ENCODE results near the gene HAGHL.

The HAGHL gene

DNA sequence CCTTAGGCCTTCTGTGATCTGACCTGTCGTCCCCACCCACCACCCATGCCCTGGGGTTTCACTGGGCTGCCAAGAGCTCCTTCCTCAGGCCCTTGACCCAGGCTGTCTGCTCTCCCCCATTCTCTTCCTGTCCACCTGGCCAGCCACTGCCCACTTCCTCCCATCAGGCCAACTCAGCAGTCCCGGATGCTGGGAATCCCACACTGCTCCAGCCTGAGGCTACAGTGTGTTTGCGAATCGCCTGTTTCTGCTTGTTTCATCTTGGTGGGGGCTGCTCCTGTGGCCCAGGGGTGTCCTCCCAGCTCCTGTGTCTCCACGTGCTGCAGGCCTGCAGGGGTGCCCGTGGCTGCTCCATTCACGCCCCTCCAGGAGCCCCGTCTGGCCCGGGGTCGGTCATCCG is 12.8 kb upstream of the HAGHL start:
- Histone ChIP-seq H3K36me3 (ENCODE audit: insufficient read depth, low read length) (no peaks in the 10 kb centered on the region), H3K9ac (ENCODE audit: low read depth, low read length, poor library complexity, severe bottlenecking) (no peak overlapping the region), H3K4me2 (ENCODE audit: low read depth, low read length, poor library complexity, severe bottlenecking) (no peak overlapping the region), H3F3A (ENCODE audit: low read depth) (no peaks in the 10 kb centered on the region), H3K27me3 (ENCODE audit: insufficient read depth, low read length, poor library complexity, severe bottlenecking) (no peaks in the 10 kb centered on the region), H3K9me3 (ENCODE audit: insufficient read depth, low read depth, low read length) (no peaks in the 10 kb centered on the region), H3K9me2 (replicated peaks; ENCODE audit: low read depth, low read length) (no peaks in the 10 kb centered on the region), H2AFZ (ENCODE audit: low read length) (no peak overlapping the region), H3K79me2 (ENCODE audit: insufficient read depth, low read length) (no peaks in the 10 kb centered on the region), H3K4me3 (ENCODE audit: low read length, poor library complexity, severe bottlenecking) (no peak overlapping the region), H3K4me1 (ENCODE audit: insufficient read depth, low read length, poor library complexity, severe bottlenecking) (peaks cover 2% of the 10 kb centered on the region), H4K20me1 (ENCODE audit: insufficient read depth, low read length, poor library complexity, severe bottlenecking) (no peaks in the 10 kb centered on the region)
- TF ChIP-seq, protein P1, sequence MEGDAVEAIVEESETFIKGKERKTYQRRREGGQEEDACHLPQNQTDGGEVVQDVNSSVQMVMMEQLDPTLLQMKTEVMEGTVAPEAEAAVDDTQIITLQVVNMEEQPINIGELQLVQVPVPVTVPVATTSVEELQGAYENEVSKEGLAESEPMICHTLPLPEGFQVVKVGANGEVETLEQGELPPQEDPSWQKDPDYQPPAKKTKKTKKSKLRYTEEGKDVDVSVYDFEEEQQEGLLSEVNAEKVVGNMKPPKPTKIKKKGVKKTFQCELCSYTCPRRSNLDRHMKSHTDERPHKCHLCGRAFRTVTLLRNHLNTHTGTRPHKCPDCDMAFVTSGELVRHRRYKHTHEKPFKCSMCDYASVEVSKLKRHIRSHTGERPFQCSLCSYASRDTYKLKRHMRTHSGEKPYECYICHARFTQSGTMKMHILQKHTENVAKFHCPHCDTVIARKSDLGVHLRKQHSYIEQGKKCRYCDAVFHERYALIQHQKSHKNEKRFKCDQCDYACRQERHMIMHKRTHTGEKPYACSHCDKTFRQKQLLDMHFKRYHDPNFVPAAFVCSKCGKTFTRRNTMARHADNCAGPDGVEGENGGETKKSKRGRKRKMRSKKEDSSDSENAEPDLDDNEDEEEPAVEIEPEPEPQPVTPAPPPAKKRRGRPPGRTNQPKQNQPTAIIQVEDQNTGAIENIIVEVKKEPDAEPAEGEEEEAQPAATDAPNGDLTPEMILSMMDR (conservative IDR thresholded peaks at IDR 0.05; ENCODE audit: low read length): no peak
- no peak for TF ChIP-seq EZH2phosphoT487 (IDR thresholded peaks at IDR 0.05; ENCODE audit: borderline replicate concordance)

- H3K79me2 ChIP-seq (ENCODE audit: insufficient read depth, low read length): no peaks in the 10 kb centered on the region
Measured at GRCh38 chr16:714558-715476, 12.1 kb upstream of the HAGHL start, which contains the start of gene METRN. Gene METRN, plus strand, starts transcription at chr16:715118. Its CDS starts 172 bp downstream, at chr16:715290.

DNA sequence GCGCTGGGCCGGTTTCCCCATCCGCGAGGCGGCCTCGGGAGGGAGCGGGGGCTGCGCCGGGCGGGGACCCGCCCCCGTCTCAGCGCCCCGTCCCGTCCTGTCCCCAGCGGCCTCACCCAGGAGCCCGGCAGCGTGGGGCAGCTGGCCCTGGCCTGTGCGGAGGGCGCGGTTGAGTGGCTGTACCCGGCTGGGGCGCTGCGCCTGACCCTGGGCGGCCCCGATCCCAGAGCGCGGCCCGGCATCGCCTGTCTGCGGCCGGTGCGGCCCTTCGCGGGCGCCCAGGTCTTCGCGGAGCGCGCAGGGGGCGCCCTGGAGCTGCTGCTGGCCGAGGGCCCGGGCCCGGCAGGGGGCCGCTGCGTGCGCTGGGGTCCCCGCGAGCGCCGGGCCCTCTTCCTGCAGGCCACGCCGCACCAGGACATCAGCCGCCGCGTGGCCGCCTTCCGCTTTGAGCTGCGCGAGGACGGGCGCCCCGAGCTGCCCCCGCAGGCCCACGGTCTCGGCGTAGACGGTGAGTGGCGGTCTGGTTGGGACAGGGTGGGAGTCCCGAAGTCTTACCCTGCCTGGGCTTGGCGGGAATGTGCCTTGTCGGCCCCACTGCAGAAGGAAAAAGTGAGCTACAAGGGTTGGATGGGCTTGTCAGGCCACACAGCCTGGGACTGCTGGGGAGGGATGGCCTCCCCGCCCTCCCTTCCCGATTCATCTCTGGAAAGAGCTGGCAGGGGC is 11.3 kb upstream of the HAGHL start:
- H3F3A ChIP-seq (ENCODE audit: low read depth): no peaks in the 10 kb centered on the region
- peaks cover 7% of the 10 kb centered on the region for H3K4me1 ChIP-seq (ENCODE audit: insufficient read depth, low read length, poor library complexity, severe bottlenecking)
- H3K4me2 ChIP-seq (ENCODE audit: low read depth, low read length, poor library complexity, severe bottlenecking): peak overlapping the region; percentile 44
- no peaks in the 10 kb centered on the region for H3K9me3 ChIP-seq (ENCODE audit: insufficient read depth, low read depth, low read length)
- no peaks in the 10 kb centered on the region for H4K20me1 ChIP-seq (ENCODE audit: insufficient read depth, low read length, poor library complexity, severe bottlenecking)
- no peaks in the 10 kb centered on the region for H3K79me2 ChIP-seq (ENCODE audit: insufficient read depth, low read length)
- H3K36me3 ChIP-seq (ENCODE audit: insufficient read depth, low read length): no peaks in the 10 kb centered on the region
- H2AFZ ChIP-seq (ENCODE audit: low read length): no peak overlapping the region
- peak overlapping the region; percentile 60 for H3K4me3 ChIP-seq (ENCODE audit: low read length, poor library complexity, severe bottlenecking)
- H3K9ac ChIP-seq (ENCODE audit: low read depth, low read length, poor library complexity, severe bottlenecking): no peak overlapping the region
- H3K9me2 ChIP-seq (replicated peaks; ENCODE audit: low read depth, low read length): no peaks in the 10 kb centered on the region
- H3K27me3 ChIP-seq (ENCODE audit: insufficient read depth, low read length, poor library complexity, severe bottlenecking): no peaks in the 10 kb centered on the region
- TF ChIP-seq, protein P1 (conservative IDR thresholded peaks at IDR 0.05; ENCODE audit: low read length): no peak
- no peak for TF ChIP-seq EZH2phosphoT487 (IDR thresholded peaks at IDR 0.05; ENCODE audit: borderline replicate concordance)

More at GRCh38 chr16:714558-715476, 12.1 kb upstream of the HAGHL start, which contains the start of gene METRN:
- Histone ChIP-seq H3K4me1 (ENCODE audit: insufficient read depth, low read length, poor library complexity, severe bottlenecking) (peaks cover 7% of the 10 kb centered on the region), H3K4me3 (ENCODE audit: low read length, poor library complexity, severe bottlenecking) (peak within 1 kb of the TSS; percentile 60), H3F3A (ENCODE audit: low read depth) (no peaks in the 10 kb centered on the region), H3K4me2 (ENCODE audit: low read depth, low read length, poor library complexity, severe bottlenecking) (peak within 1 kb of the TSS; percentile 44), H3K9ac (ENCODE audit: low read depth, low read length, poor library complexity, severe bottlenecking) (no peak within 1 kb of the TSS), H3K9me3 (ENCODE audit: insufficient read depth, low read depth, low read length) (no peaks in the 10 kb centered on the region), H2AFZ (ENCODE audit: low read length) (no peak within 1 kb of the TSS), H3K36me3 (ENCODE audit: insufficient read depth, low read length) (no peaks in the 10 kb centered on the region), H3K9me2 (replicated peaks; ENCODE audit: low read depth, low read length) (no peaks in the 10 kb centered on the region), H3K27me3 (ENCODE audit: insufficient read depth, low read length, poor library complexity, severe bottlenecking) (no peaks in the 10 kb centered on the region), H4K20me1 (ENCODE audit: insufficient read depth, low read length, poor library complexity, severe bottlenecking) (no peaks in the 10 kb centered on the region)
- TF ChIP-seq, protein P1 (conservative IDR thresholded peaks at IDR 0.05; ENCODE audit: low read length): no peak
- TF ChIP-seq EZH2phosphoT487 (IDR thresholded peaks at IDR 0.05; ENCODE audit: borderline replicate concordance): no peak

Data from Loucy (cell line).